Measurements from ENCODE around the gene THADA.
"Not testable (repeated sequence)": the region's sequence is repeated elsewhere in the genome, so short reads cannot be mapped to it uniquely, and the experiment has no call there.

Gene THADA

GRCh38 chr2:43315482-43315881 lies 280.4 kb downstream of the THADA start:
- DNase-seq = no peak

- DNase-seq = no peak
Observed at GRCh38 chr2:43314299-43314927, 281.4 kb downstream of the THADA start.

GRCh38 chr2:43313642-43314017 lies 282.2 kb downstream of the THADA start:
- DNase-seq = no peak

- DNase-seq = no peak
Observed at GRCh38 chr2:43312755-43313641, 282.8 kb downstream of the THADA start.

GRCh38 chr2:43311276-43311675 lies 284.6 kb downstream of the THADA start:
- DNase-seq = no peak

GRCh38 chr2:43309935-43310334 lies 285.9 kb downstream of the THADA start:
- no peak for DNase-seq

- no peak for DNase-seq
Observed at GRCh38 chr2:43307973-43308372, 287.9 kb downstream of the THADA start.

- DNase-seq = no peak
Observed at GRCh38 chr2:43307046-43307445, 288.8 kb downstream of the THADA start.

GRCh38 chr2:43306197-43306596 lies 289.6 kb downstream of the THADA start:
- no peak for DNase-seq

- peak; percentile 68 for DNase-seq
Observed at GRCh38 chr2:43305517-43305916, 290.3 kb downstream of the THADA start.

- DNase-seq = peak; percentile 61
Observed at GRCh38 chr2:43305012-43305411, 290.8 kb downstream of the THADA start.

- no peak for DNase-seq
Observed at GRCh38 chr2:43303889-43304288, 291.9 kb downstream of the THADA start.

GRCh38 chr2:43302961-43303494 lies 292.8 kb downstream of the THADA start:
- no peak for DNase-seq

GRCh38 chr2:43302182-43302960 lies 293.5 kb downstream of the THADA start:
- DNase-seq = no peak

- DNase-seq = peak; percentile 46
Observed at GRCh38 chr2:43300781-43301583, 294.9 kb downstream of the THADA start.

GRCh38 chr2:43300222-43300621 lies 295.6 kb downstream of the THADA start:
- no peak for DNase-seq

- DNase-seq = no peak
Observed at GRCh38 chr2:43298500-43298899, 297.3 kb downstream of the THADA start.

GRCh38 chr2:43297740-43298139 lies 298.1 kb downstream of the THADA start:
- not testable (repeated sequence) for DNase-seq

GRCh38 chr2:43294973-43295603 lies 300.8 kb downstream of the THADA start:
- no peak for DNase-seq

GRCh38 chr2:43293744-43294695 lies 301.8 kb downstream of the THADA start:
- DNase-seq = no peak

Measured in right hindlimb (tissue), 1 donor.